Common myeloid progenitor, CD34-positive (primary cell): ENCODE results near the gene HCRTR1.

Source experiments
- CTCF ChIA-PET: fragments of 350-600 bp; sonication (Branson Sonifier 250); formaldehyde crosslinking; loops from one replicate; lab custom pipeline; 2021; ENCODE audit warnings: antibody characterized with exemption; lab: Charles Lee
- POLR2A ChIA-PET: fragments of 350-600 bp; sonication (Branson Sonifier 250); formaldehyde crosslinking; loops from one replicate; lab custom pipeline; 2021; ENCODE audit warnings: antibody characterized with exemption; lab: Charles Lee
- DNase-seq, 3 donors: peaks; one replicate each; pipeline versions ENCODE4 v3.0.0 to v3.0.0-alpha.2; 2013
- H3K27ac ChIP-seq, 2 experiments: 1 replicate in 1 of 2; 2 replicates in 1 of 2; pipeline ENCODE4 v1.7.0; 2013; ENCODE audit warnings: inconsistent platforms in 2 of 2, low read length in 2 of 2, mild to moderate bottlenecking in 2 of 2, low read depth in 1 of 2, moderate library complexity in 1 of 2; ENCODE audit not compliant: severe bottlenecking in 2 of 2, insufficient read depth in 1 of 2, poor library complexity in 1 of 2
- H3K27me3 ChIP-seq, 5 experiments: replicated peaks in 2 of 5; 1 replicate in 3 of 5; 2 replicates in 2 of 5; pipeline versions ENCODE4 v1.6.1 to v1.7.0; 2013; ENCODE audit warnings: low read length in 4 of 5, mild to moderate bottlenecking in 2 of 5, moderate library complexity in 2 of 5, inconsistent platforms in 1 of 5; ENCODE audit not compliant: insufficient read depth in 5 of 5, control insufficient read depth in 4 of 5
- H3K36me3 ChIP-seq, 4 experiments: 1 replicate in 2 of 4; 2 replicates in 2 of 4; pipeline versions ENCODE4 v1.6.1 to v1.7.0; 2013; ENCODE audit warnings: low read length in 3 of 4, control low read depth in 1 of 4, mild to moderate bottlenecking in 1 of 4; ENCODE audit not compliant: control insufficient read depth in 4 of 4, insufficient read depth in 4 of 4
- H3K4me1 ChIP-seq, 4 experiments: 1 replicate in 3 of 4; 2 replicates in 1 of 4; pipeline versions ENCODE4 v1.6.1 to v1.7.1; 2013; ENCODE audit warnings: low read length in 3 of 4, mild to moderate bottlenecking in 3 of 4, control low read depth in 1 of 4, inconsistent platforms in 1 of 4, moderate library complexity in 1 of 4; ENCODE audit not compliant: control insufficient read depth in 4 of 4, insufficient read depth in 4 of 4; ENCODE audit errors: control extremely low read depth in 1 of 4
- H3K4me3 ChIP-seq, 7 experiments: 1 replicate in 4 of 7; 2 replicates in 3 of 7; pipeline versions ENCODE4 v1.5.1 to v1.7.0; 2013; ENCODE audit warnings: mild to moderate bottlenecking in 7 of 7, low read length in 6 of 7, moderate library complexity in 6 of 7, inconsistent platforms in 2 of 7, low read depth in 2 of 7, control low read depth in 1 of 7; ENCODE audit not compliant: insufficient read depth in 4 of 7, control insufficient read depth in 1 of 7; ENCODE audit errors: extremely low read depth in 1 of 7
- H3K9me3 ChIP-seq, 5 experiments: 1 replicate in 4 of 5; 2 replicates in 1 of 5; pipeline versions ENCODE4 v1.6.1 to v1.7.1; 2013; ENCODE audit warnings: low read length in 4 of 5, mild to moderate bottlenecking in 2 of 5, inconsistent platforms in 1 of 5, low read depth in 1 of 5, moderate library complexity in 1 of 5; ENCODE audit not compliant: control insufficient read depth in 4 of 5, insufficient read depth in 2 of 5; ENCODE audit errors: control extremely low read depth in 1 of 5
- WGBS: methylation state at CpG from one replicate; pipeline ENCODE4 v1.1.5; 2013; ENCODE audit not compliant: insufficient coverage; 5-methylcytosine and 5-hydroxymethylcytosine counted together

Gene HCRTR1

GRCh38 chr1:31571340-31572295, 45.9 kb upstream of the HCRTR1 start:
- no peaks in the 10 kb centered on the region for H3K9me3 ChIP-seq
- H3K4me1 ChIP-seq = peaks cover 7 to 50% (median 30%) of the 10 kb centered on the region in 4 experiments
- H3K27ac ChIP-seq = no peak overlapping the region
- POLR2A ChIA-PET = interaction anchor here (0.5 kb wide), 1 partner anchor 15 kb away, joined by 5 read pairs; no protein-coding TSS in a partner anchor
- H3K4me3 ChIP-seq = no peak overlapping the region
- no peaks in the 10 kb centered on the region for H3K36me3 ChIP-seq
- 69% methylated on average over 8 of the region's 14 CpGs for WGBS
- H3K27me3 ChIP-seq = peaks cover 0 to 2% (median 0%) of the 10 kb centered on the region in 5 experiments
- DNase-seq = peak in 2 of 3 donors; percentile 65 to 78
- CTCF ChIA-PET = interaction anchor here (0.8 to 10.6 kb wide), 10 partner anchors 7 to 217 kb away, joined by 3 to 131 read pairs (median 4); partner anchors contain the start of gene HCRTR1

DNA sequence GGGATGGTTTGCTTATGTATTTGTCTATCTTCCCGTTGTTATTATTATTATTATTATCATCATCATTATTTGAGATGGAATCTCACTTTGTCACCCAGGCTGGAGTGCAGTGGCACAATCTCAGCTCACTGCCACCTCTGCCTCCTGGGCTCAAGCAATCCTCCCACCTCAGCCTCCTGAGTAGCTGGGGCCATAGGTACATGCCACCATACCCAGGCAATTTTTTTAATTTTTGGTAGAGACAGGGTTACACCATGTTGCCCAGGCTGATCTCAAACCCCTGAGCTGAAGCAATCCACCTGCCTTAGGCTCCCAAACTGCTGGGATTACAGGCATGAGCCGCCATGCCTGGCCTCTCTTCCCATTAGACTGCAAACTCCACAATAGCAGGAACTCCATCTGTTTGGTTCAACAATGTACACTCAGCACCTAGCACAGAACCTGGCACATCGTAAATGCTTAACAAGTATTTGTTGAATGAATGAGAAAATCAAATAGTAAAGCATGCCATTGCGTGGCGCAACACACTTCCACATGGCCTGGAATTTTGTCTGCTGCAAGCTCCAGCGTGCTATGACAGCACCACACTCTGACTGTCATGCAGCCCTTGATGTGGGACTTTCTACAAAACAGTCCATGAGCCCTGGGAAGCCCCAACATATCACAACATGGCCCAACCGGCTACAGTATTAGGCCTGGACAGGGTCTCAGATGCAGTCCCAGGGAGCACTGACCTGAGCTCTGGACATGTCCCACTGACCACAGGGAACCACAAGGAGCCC, 45.0 kb upstream of the HCRTR1 start:
- Histone ChIP-seq H3K27me3 (peaks cover 0 to 2% (median 0%) of the 10 kb centered on the region in 5 experiments), H3K27ac (no peak overlapping the region), H3K4me1 (peaks cover 7 to 59% (median 35%) of the 10 kb centered on the region in 4 experiments), H3K9me3 (no peaks in the 10 kb centered on the region), H3K4me3 (no peak overlapping the region), H3K36me3 (no peaks in the 10 kb centered on the region)
- ChIA-PET CTCF (interaction anchor here (1.0 to 2.6 kb wide), 2 partner anchors 8 to 30 kb away, joined by 3 to 14 read pairs; no protein-coding TSS in a partner anchor), POLR2A (no interaction called here)
- WGBS = 100% methylated on average over 5 of the region's 7 CpGs
- DNase-seq = no peak

DNA sequence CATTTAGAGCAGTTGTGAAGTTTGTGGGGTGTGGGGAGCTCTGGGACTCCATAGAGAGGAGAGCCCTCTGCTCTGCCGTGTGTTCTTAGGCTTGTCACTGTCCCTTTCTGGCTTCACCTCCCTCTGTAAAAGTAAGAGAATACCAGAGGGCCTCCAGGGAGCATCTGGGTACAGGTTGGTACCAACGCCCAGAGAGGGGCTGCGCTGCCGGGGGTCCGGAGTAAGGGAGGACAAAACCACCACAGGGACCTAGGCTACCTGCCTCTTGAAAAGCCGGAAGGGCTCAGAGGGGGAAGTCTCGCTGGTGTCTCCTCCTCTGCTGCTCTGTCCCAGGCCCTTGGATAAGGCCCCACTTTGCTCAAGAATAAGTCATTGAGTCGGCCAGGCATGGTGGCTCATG, 44.2 kb upstream of the HCRTR1 start:
- H3K4me1 ChIP-seq = peaks cover 7 to 63% (median 36%) of the 10 kb centered on the region in 4 experiments
- WGBS = 98% methylated on average over 4 of the region's 8 CpGs
- no peaks in the 10 kb centered on the region for H3K9me3 ChIP-seq
- H3K36me3 ChIP-seq = no peaks in the 10 kb centered on the region
- H3K27ac ChIP-seq = no peak overlapping the region
- H3K4me3 ChIP-seq = no peak overlapping the region
- DNase-seq = no peak
- H3K27me3 ChIP-seq = peaks cover 0 to 2% (median 0%) of the 10 kb centered on the region in 5 experiments
- POLR2A ChIA-PET = no interaction called here
- CTCF ChIA-PET = interaction anchor here (1.0 to 2.6 kb wide), 2 partner anchors 9 to 30 kb away, joined by 3 to 14 read pairs; no protein-coding TSS in a partner anchor

GRCh38 chr1:31574749-31575368, 42.6 kb upstream of the HCRTR1 start:
- H3K4me1 ChIP-seq = peaks cover 7 to 63% (median 36%) of the 10 kb centered on the region in 4 experiments
- peaks cover 0 to 5% (median 0%) of the 10 kb centered on the region in 5 experiments for H3K27me3 ChIP-seq
- 52% methylated on average over 4 of the region's 10 CpGs for WGBS
- no peaks in the 10 kb centered on the region for H3K9me3 ChIP-seq
- DNase-seq = peak in 2 of 3 donors; percentile 61 to 72
- ChIA-PET CTCF (interaction anchor here (1.2 kb wide), 1 partner anchor 18 kb away, joined by 4 read pairs; no protein-coding TSS in a partner anchor), POLR2A (no interaction called here)
- H3K27ac ChIP-seq = no peak overlapping the region
- no peaks in the 10 kb centered on the region for H3K36me3 ChIP-seq
- no peak overlapping the region for H3K4me3 ChIP-seq

DNA sequence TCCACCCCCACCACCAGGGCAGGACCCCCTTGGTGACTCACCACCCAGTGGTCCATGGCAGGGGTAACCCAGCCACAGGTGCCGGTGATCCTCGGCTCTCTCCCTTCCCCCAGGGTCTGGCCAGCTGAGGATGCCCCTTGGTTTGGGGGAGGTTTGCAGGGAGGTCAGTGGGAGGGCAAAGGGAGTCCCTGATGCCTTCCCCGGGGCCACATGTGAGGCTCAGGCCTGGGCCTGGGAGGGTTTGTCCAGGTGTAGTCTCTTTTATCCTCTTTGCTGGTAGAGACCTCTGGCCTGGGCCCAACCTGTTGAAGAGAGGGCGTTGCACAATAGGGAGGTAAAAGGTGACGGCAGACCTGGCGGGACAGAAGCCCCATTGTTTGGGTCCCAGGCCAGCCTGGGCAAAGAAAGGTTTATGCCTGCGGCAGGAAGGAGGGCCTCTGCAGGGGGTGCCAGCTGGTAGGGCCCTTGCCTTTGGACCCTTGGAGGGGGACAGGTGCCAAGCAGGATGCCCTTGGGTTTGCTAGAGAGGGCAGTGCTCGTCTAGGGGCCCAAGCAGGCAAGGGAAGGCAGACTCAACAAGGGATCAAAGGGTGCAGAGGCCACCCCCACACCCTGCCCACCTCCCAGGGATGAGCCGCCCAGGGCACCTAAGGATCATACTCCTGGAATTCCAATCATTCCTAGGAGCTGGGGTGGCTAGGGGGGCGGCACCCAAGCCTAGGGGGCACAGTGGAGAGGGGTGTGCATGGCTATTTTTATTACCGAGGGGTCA, 41.9 kb upstream of the HCRTR1 start:
- no peak overlapping the region for H3K4me3 ChIP-seq
- no peak for DNase-seq
- WGBS = 86% methylated on average over 5 of the region's 11 CpGs
- no peaks in the 10 kb centered on the region for H3K9me3 ChIP-seq
- H3K4me1 ChIP-seq = peaks cover 7 to 60% (median 33%) of the 10 kb centered on the region in 4 experiments
- H3K27me3 ChIP-seq = peaks cover 0 to 5% (median 0%) of the 10 kb centered on the region in 5 experiments
- H3K27ac ChIP-seq = no peak overlapping the region
- POLR2A ChIA-PET = no interaction called here
- CTCF ChIA-PET = interaction anchor here (1.0 to 1.2 kb wide), 2 partner anchors 11 to 17 kb away, joined by 3 to 4 read pairs; no protein-coding TSS in a partner anchor
- H3K36me3 ChIP-seq = no peaks in the 10 kb centered on the region

DNA sequence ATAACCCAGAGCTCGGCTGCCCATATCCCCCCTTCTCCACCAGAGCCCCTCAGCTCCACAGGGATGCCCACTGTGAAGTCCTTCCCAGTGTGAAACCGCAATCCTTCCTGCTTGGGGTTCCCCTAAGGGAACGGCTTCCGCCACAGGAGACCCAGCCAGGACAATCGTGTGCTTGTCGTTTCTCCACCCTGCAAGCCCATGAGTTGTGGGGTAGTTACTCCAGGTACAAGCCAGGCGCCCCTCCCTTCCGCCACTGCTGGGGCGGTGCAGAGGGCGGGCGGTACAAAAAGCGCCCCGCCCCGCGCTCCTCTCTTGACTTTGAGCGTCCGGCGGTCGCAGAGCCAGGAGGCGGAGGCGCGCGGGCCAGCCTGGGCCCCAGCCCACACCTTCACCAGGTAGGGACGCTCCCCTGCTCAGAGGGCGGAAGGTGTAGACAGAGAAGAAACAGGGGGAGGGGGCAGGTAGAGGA, 41.3 kb upstream of the HCRTR1 start, which contains the start of gene TINAGL1:
TSS of gene TINAGL1 (plus strand) at position 315 of the 469 bp plus-strand sequence. CDS start 634 bp downstream, outside the sequence.
- CTCF ChIA-PET = interaction anchor here (1.0 to 1.2 kb wide), 2 partner anchors 11 to 16 kb away, joined by 3 to 4 read pairs; no protein-coding TSS in a partner anchor
- WGBS = 14% methylated on average over 6 of the region's 25 CpGs

More for the DNA sequence above, 41.3 kb upstream of the HCRTR1 start, which contains the start of gene TINAGL1:
- H3K27me3 ChIP-seq = peaks cover 0 to 5% (median 0%) of the 10 kb centered on the region in 5 experiments
- H3K27ac ChIP-seq = no peak within 1 kb of the TSS
- H3K4me3 ChIP-seq = peak within 1 kb of the TSS in 5 of 7 experiments; percentile 32 to 74 (median 57)
- DNase-seq = peak in 2 of 3 donors; percentile 37
- H3K36me3 ChIP-seq = no peaks in the 10 kb centered on the region
- H3K4me1 ChIP-seq = peaks cover 1 to 53% (median 26%) of the 10 kb centered on the region in 4 experiments
- POLR2A ChIA-PET = no interaction called here
- no peaks in the 10 kb centered on the region for H3K9me3 ChIP-seq
